GM12878 (cell line): ENCODE data around the gene NELL1. TPM values are rescaled to one million over a fixed set of nuclear protein-coding genes. Genes with fewer than 3 reads are reported as not detected.

Experiments
- BCL3 ChIP-seq: IDR thresholded peaks from 2 replicates; pipeline ENCODE4 v1.6.1; 2011; ENCODE audit warnings: borderline replicate concordance, low read depth, mild to moderate bottlenecking, moderate library complexity, low read length; ENCODE audit not compliant: insufficient read depth, poor library complexity, severe bottlenecking
- CEBPB ChIP-seq, 2 experiments: fragments of 150-350 bp in 1 of 2; IDR thresholded peaks; 2 replicates each; pipeline ENCODE4 v1.6.1; 2012 to 2014; ENCODE audit warnings: low read depth in 2 of 2, low read length in 2 of 2, borderline replicate concordance in 1 of 2, inconsistent platforms in 1 of 2
- CREB1 ChIP-seq: IDR thresholded peaks from 2 replicates; pipeline ENCODE4 v1.6.1; 2012; ENCODE audit warnings: low read depth, mild to moderate bottlenecking, inconsistent platforms
- PAX5 ChIP-seq: IDR thresholded peaks from 2 replicates; pipeline ENCODE4 v1.6.1; 2011; ENCODE audit warnings: low read depth, low read length, borderline replicate concordance
- RAD51 ChIP-seq: fragments of 450-650 bp; IDR thresholded peaks from 2 replicates; pipeline ENCODE4 v1.6.1; 2016; ENCODE audit warnings: moderate library complexity, mild to moderate bottlenecking, inconsistent platforms
- polyA plus RNA-seq, 11 experiments: library from polyadenylated mRNA; depleted of rRNA in 4 of 11; unstranded in 6 of 11; stranded (reverse) in 5 of 11; fragments of >200 nt; fragmentation: Nextera tagmentation in 4 of 11; fragmentation: Illumina TruSeq in 1 of 11; extraction: Ambion mirVana in 4 of 11; extraction: Trizol in 1 of 11; gene quantifications; 1 replicate in 1 of 11; 2 replicates in 10 of 11; pipeline versions ENCODE4 v1.2.1 to v1.2.3, GENCODE V29; 2011 to 2016; ENCODE audit warnings: inconsistent platforms in 2 of 11, missing spikeins in 2 of 11, low read depth in 1 of 11
- total RNA-seq, 4 experiments: library from RNA; depleted of rRNA in 3 of 4; stranded (reverse); fragments of >200 nt in 3 of 4; fragmentation: Illumina TruSeq in 1 of 4; extraction: Trizol in 1 of 4; gene quantifications; 2 replicates each; pipeline versions ENCODE4 v1.2.1 to v1.2.3, GENCODE V29; 2013 to 2021
- TF ChIP-seq, protein P1 (sequence below): fragments of 450-650 bp; IDR thresholded peaks from 2 replicates; pipeline ENCODE4 v1.6.1; 2018; ENCODE audit warnings: borderline replicate concordance, mild to moderate bottlenecking; ENCODE audit not compliant: partially characterized antibody
- TF ChIP-seq, protein P2 (sequence below): IDR thresholded peaks from 2 replicates; pipeline ENCODE4 v1.6.1; 2011; ENCODE audit warnings: mild to moderate bottlenecking, low read depth, low read length, moderate library complexity; ENCODE audit not compliant: insufficient replicate concordance
- TF ChIP-seq, protein P3 (sequence below): fragments of 450-650 bp; IDR thresholded peaks from 2 replicates; pipeline ENCODE4 v1.6.1; 2017; ENCODE audit warnings: antibody characterized with exemption, mild to moderate bottlenecking, moderate library complexity

Gene NELL1
- total and polyA plus RNA-seq, 10 of the 15 experiments (the other 5 are each of a cell fraction or from before 2014, with no cell fraction given), result 0.02 to 0.12 TPM; not detected in 8

- TF ChIP-seq, protein P1, sequence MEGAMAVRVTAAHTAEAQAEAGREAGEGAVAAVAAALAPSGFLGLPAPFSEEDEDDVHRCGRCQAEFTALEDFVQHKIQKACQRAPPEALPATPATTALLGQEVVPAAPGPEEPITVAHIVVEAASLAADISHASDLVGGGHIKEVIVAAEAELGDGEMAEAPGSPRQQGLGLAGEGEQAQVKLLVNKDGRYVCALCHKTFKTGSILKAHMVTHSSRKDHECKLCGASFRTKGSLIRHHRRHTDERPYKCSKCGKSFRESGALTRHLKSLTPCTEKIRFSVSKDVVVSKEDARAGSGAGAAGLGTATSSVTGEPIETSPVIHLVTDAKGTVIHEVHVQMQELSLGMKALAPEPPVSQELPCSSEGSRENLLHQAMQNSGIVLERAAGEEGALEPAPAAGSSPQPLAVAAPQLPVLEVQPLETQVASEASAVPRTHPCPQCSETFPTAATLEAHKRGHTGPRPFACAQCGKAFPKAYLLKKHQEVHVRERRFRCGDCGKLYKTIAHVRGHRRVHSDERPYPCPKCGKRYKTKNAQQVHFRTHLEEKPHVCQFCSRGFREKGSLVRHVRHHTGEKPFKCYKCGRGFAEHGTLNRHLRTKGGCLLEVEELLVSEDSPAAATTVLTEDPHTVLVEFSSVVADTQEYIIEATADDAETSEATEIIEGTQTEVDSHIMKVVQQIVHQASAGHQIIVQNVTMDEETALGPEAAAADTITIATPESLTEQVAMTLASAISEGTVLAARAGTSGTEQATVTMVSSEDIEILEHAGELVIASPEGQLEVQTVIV, result no peak
- TF ChIP-seq, protein P2, sequence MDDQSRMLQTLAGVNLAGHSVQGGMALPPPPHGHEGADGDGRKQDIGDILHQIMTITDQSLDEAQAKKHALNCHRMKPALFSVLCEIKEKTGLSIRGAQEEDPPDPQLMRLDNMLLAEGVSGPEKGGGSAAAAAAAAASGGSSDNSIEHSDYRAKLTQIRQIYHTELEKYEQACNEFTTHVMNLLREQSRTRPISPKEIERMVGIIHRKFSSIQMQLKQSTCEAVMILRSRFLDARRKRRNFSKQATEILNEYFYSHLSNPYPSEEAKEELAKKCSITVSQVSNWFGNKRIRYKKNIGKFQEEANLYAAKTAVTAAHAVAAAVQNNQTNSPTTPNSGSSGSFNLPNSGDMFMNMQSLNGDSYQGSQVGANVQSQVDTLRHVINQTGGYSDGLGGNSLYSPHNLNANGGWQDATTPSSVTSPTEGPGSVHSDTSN, result no peak
- TF ChIP-seq PAX5 (no peak), RAD51 (no peak), CREB1 (no peak), CEBPB (IDR thresholded peaks at IDR 0.05; ENCODE audit: borderline replicate concordance in 1 of 2, low read depth in 2 of 2, low read length in 2 of 2) (no peak), BCL3 (no peak)
- TF ChIP-seq, protein P3, sequence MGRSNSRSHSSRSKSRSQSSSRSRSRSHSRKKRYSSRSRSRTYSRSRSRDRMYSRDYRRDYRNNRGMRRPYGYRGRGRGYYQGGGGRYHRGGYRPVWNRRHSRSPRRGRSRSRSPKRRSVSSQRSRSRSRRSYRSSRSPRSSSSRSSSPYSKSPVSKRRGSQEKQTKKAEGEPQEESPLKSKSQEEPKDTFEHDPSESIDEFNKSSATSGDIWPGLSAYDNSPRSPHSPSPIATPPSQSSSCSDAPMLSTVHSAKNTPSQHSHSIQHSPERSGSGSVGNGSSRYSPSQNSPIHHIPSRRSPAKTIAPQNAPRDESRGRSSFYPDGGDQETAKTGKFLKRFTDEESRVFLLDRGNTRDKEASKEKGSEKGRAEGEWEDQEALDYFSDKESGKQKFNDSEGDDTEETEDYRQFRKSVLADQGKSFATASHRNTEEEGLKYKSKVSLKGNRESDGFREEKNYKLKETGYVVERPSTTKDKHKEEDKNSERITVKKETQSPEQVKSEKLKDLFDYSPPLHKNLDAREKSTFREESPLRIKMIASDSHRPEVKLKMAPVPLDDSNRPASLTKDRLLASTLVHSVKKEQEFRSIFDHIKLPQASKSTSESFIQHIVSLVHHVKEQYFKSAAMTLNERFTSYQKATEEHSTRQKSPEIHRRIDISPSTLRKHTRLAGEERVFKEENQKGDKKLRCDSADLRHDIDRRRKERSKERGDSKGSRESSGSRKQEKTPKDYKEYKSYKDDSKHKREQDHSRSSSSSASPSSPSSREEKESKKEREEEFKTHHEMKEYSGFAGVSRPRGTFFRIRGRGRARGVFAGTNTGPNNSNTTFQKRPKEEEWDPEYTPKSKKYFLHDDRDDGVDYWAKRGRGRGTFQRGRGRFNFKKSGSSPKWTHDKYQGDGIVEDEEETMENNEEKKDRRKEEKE, result no peak
These were observed 742.2 kb downstream of the NELL1 start (continued) for GRCh38 chr11:21411597-21411996.
